Measurements from ENCODE around the gene CRYGB. TPM values are rescaled to one million over a fixed set of nuclear protein-coding genes. Genes with fewer than 3 reads are reported as not detected.

CRYGB gene
- total and polyA plus RNA-seq, 10 of the 15 experiments (the other 5 are each of a cell fraction or from before 2014, with no cell fraction given) = not detected

DNA sequence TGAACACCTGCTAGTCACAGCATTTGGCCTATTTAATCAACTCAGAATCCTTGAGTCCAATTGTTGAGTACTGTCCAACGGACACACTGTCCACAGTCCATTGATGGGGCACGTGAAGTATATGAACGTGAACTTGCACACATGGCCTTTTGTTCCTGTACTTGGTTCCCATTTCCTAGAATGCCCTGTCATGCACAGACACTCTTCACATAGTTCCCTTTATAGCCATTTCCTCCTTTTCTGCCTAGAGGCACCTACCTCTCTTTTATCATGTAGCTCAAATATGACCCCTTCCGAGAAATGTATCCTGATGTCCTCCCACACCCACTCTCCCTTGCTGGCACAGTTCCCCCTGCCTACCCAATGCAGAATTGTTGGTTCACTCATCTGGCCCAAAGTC, 26.2 kb upstream of the CRYGB start:
- H3K36me3 ChIP-seq (ENCODE audit: control insufficient read depth in 2 of 2, insufficient read depth in 2 of 2, low read length in 1 of 2) = no peaks in the 10 kb centered on the region
- 0% methylated on average over 4 of the region's 4 CpGs for WGBS (ENCODE audit: insufficient coverage, insufficient replicate concordance, low lambda C conversion rate, missing lambda C conversion rate)
- no peaks in the 10 kb centered on the region for H3K4me1 ChIP-seq (ENCODE audit: control insufficient read depth, insufficient read depth, low read length)
- CTCF ChIA-PET = interaction anchor here (2.1 kb wide), 1 partner anchor 10 kb away, joined by 5 read pairs; no protein-coding TSS in a partner anchor
- no peaks in the 10 kb centered on the region for H3K79me2 ChIP-seq (ENCODE audit: control insufficient read depth, insufficient read depth, low read length)
- H3K9ac ChIP-seq (ENCODE audit: control insufficient read depth, insufficient read depth, low read length) = no peak overlapping the region
- intact Hi-C loops (cut with micrococcal nuclease; ENCODE audit: unreplicated experiment) = loop anchor here (10.0 kb wide), 1 partner anchor 173 kb away; no protein-coding TSS in a partner anchor
- BruUV-seq (replicated peaks) = no TSS peak
- H3K27me3 ChIP-seq (replicated peaks in 1 of 2; ENCODE audit: control insufficient read depth in 2 of 2, insufficient read depth in 2 of 2, low read length in 1 of 2) = peaks cover 0 to 5% of the 10 kb centered on the region in 2 experiments; a peak in 1 of 4 replicates
- TF ChIP-seq RAD51 (IDR thresholded peaks at IDR 0.05) (no peak), JUNB (IDR thresholded peaks at IDR 0.05) (no peak), SIX5 (IDR thresholded peaks at IDR 0.05; ENCODE audit: low read depth, low read length, severe bottlenecking) (no peak), NR2C1 (IDR thresholded peaks at IDR 0.05) (no peak), STAT3 (IDR thresholded peaks at IDR 0.05; ENCODE audit: low read depth, low read length) (no peak), KLF5 (IDR thresholded peaks at IDR 0.05; ENCODE audit: partially characterized antibody) (no peak), ZNF207 (IDR thresholded peaks at IDR 0.05; ENCODE audit: borderline replicate concordance) (no peak)
- SMC1A ChIA-PET (ENCODE audit: uncharacterized antibody, unreplicated experiment) = no interaction called here
- no peaks in the 10 kb centered on the region for H3K9me3 ChIP-seq (replicated peaks; ENCODE audit: control insufficient read depth, insufficient read depth, low read length)
- FAIRE-seq = no peak
- H3K4me3 ChIP-seq = no peak overlapping the region
- in situ Hi-C loops (cut with MboI) = no loop called here
- RAD21 ChIA-PET (ENCODE audit: unreplicated experiment) = interaction anchor here (0.6 kb wide), 1 partner anchor 200 kb away, joined by 4 read pairs; no protein-coding TSS in a partner anchor
- no peak overlapping the region for H3K27ac ChIP-seq (ENCODE audit: control insufficient read depth, insufficient read depth)
- H4K20me1 ChIP-seq (ENCODE audit: control insufficient read depth, insufficient read depth) = no peaks in the 10 kb centered on the region
- no peak overlapping the region for H2AFZ ChIP-seq (ENCODE audit: control insufficient read depth, low read depth, low read length)
- H3K4me2 ChIP-seq (ENCODE audit: control insufficient read depth, insufficient read depth) = no peak overlapping the region
- DNase-seq (ENCODE audit: low read depth, low spot score) = no peak
- no peak for ATAC-seq
- POLR2A ChIA-PET = no interaction called here

DNA sequence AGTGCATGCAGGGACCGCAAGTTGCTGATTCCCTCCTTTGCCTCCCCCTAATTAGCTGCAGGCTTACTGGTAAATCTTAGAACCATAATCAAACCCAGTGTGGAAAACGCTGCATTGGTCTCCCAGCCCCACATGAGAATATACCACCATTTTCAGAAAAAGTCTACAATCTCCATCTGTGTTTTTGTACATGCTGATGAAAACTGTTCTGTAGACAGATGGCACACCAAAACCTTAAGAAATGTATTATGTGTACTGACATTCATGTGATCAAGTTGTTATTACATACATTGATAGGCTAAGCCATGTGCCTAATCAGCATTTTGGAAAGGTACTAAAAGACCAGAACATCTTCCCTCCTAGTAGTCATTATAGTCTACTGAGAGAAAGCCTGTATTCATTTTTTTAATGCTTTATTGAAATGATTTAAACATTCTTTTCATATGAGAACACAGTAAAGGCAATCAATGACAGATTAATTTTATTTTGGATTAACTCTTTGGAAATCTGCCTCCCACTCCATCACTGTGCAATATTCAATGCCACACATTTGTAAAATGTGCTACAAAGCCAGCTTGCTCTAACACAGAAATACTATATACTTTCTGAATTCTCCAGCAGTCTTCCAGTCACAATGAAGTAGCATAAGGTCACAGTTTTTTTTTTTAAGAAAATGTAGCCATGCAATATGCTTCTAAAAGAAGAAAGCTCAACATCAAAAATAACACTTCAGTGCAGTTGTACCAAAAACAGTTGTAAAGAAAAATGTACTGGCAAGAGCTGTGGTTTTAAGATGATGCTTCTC, 19.2 kb upstream of the CRYGB start:
- Histone ChIP-seq H3K4me3 (no peak overlapping the region), H3K79me2 (ENCODE audit: control insufficient read depth, insufficient read depth, low read length) (no peaks in the 10 kb centered on the region), H3K4me1 (ENCODE audit: control insufficient read depth, insufficient read depth, low read length) (no peaks in the 10 kb centered on the region), H4K20me1 (ENCODE audit: control insufficient read depth, insufficient read depth) (no peaks in the 10 kb centered on the region), H3K27ac (ENCODE audit: control insufficient read depth, insufficient read depth) (no peak overlapping the region), H2AFZ (ENCODE audit: control insufficient read depth, low read depth, low read length) (no peak overlapping the region), H3K36me3 (ENCODE audit: control insufficient read depth in 2 of 2, insufficient read depth in 2 of 2, low read length in 1 of 2) (no peaks in the 10 kb centered on the region), H3K9ac (ENCODE audit: control insufficient read depth, insufficient read depth, low read length) (no peak overlapping the region), H3K27me3 (replicated peaks in 1 of 2; ENCODE audit: control insufficient read depth in 2 of 2, insufficient read depth in 2 of 2, low read length in 1 of 2) (no peaks in the 10 kb centered on the region), H3K4me2 (ENCODE audit: control insufficient read depth, insufficient read depth) (no peak overlapping the region), H3K9me3 (replicated peaks; ENCODE audit: control insufficient read depth, insufficient read depth, low read length) (no peaks in the 10 kb centered on the region)
- 31% methylated on average over 2 of the region's 2 CpGs for WGBS (ENCODE audit: insufficient coverage, insufficient replicate concordance, low lambda C conversion rate, missing lambda C conversion rate)
- ChIA-PET SMC1A (ENCODE audit: uncharacterized antibody, unreplicated experiment) (no interaction called here), POLR2A (no interaction called here), RAD21 (ENCODE audit: unreplicated experiment) (interaction anchor here (2.6 kb wide), 1 partner anchor 10 kb away, joined by 8 read pairs; no protein-coding TSS in a partner anchor), CTCF (interaction anchor here (0.6 to 1.4 kb wide), 5 partner anchors 10 to 38 kb away, joined by 3 to 4 read pairs (median 3); no protein-coding TSS in a partner anchor)
- FAIRE-seq = no peak
- intact Hi-C loops (cut with micrococcal nuclease; ENCODE audit: unreplicated experiment) (no loop called here), in situ Hi-C loops (cut with MboI) (no loop called here)
- no peak for DNase-seq (ENCODE audit: low read depth, low spot score)
- no peak for ATAC-seq
- BruUV-seq (replicated peaks) = no TSS peak
- TF ChIP-seq, protein P1, sequence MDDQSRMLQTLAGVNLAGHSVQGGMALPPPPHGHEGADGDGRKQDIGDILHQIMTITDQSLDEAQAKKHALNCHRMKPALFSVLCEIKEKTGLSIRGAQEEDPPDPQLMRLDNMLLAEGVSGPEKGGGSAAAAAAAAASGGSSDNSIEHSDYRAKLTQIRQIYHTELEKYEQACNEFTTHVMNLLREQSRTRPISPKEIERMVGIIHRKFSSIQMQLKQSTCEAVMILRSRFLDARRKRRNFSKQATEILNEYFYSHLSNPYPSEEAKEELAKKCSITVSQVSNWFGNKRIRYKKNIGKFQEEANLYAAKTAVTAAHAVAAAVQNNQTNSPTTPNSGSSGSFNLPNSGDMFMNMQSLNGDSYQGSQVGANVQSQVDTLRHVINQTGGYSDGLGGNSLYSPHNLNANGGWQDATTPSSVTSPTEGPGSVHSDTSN (IDR thresholded peaks at IDR 0.05; ENCODE audit: insufficient replicate concordance, low read depth, low read length) = no peak
- no peak for TF ChIP-seq RELA (IDR thresholded peaks at IDR 0.05; ENCODE audit: borderline replicate concordance, partially characterized antibody)
- TF ChIP-seq SUZ12 (IDR thresholded peaks at IDR 0.05; ENCODE audit: unreplicated experiment) = no peak
- TF ChIP-seq NBN (IDR thresholded peaks at IDR 0.05) = no peak
- no peak for TF ChIP-seq SP1 (IDR thresholded peaks at IDR 0.05; ENCODE audit: low read depth, low read length)
- TF ChIP-seq NFXL1 (IDR thresholded peaks at IDR 0.05; ENCODE audit: borderline replicate concordance) = no peak
- TF ChIP-seq NFIC (IDR thresholded peaks at IDR 0.05; ENCODE audit: low read depth, low read length) = no peak
- no peak for TF ChIP-seq DPF2 (IDR thresholded peaks at IDR 0.05)
- TF ChIP-seq, protein P2, sequence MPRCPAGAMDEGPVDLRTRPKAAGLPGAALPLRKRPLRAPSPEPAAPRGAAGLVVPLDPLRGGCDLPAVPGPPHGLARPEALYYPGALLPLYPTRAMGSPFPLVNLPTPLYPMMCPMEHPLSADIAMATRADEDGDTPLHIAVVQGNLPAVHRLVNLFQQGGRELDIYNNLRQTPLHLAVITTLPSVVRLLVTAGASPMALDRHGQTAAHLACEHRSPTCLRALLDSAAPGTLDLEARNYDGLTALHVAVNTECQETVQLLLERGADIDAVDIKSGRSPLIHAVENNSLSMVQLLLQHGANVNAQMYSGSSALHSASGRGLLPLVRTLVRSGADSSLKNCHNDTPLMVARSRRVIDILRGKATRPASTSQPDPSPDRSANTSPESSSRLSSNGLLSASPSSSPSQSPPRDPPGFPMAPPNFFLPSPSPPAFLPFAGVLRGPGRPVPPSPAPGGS (IDR thresholded peaks at IDR 0.05; ENCODE audit: borderline replicate concordance, insufficient read depth, low read depth, low read length, poor library complexity, severe bottlenecking) = no peak
